Activated CD4-positive, alpha-beta T cell treated with anti-CD3 and anti-CD28 coated beads for 36 hours (primary cell): Measurements from ENCODE around the gene AQP7. TPM values are rescaled to one million over a fixed set of nuclear protein-coding genes. Genes with fewer than 3 reads are reported as not detected.

ENCODE experiments used
- ATAC-seq: fragments of 200-7000 bp; cut with Tn5 transposase; one replicate; pipeline ENCODE4 v1.10.0; 2021; ENCODE audit warnings: mild to moderate bottlenecking, moderate library complexity
- CTCF ChIA-PET: fragments of 350-600 bp; sonication (Branson Sonifier 250); formaldehyde crosslinking; loops from one replicate; lab custom pipeline; 2021; ENCODE audit warnings: antibody characterized with exemption; lab: Charles Lee
- POLR2A ChIA-PET: fragments of 350-600 bp; sonication (Branson Sonifier 250); formaldehyde crosslinking; loops from one replicate; lab custom pipeline; 2021; ENCODE audit warnings: antibody characterized with exemption, inconsistent platforms; lab: Charles Lee
- DNase-seq: peaks from one replicate; pipeline ENCODE4 v3.0.0-alpha.2; 2020
- H3K27ac Mint-ChIP-seq: one replicate; pipeline ENCODE4 v1.8.0; 2021; ENCODE audit warnings: mixed read lengths
- H3K27me3 Mint-ChIP-seq: one replicate; pipeline ENCODE4 v1.8.0; 2021; ENCODE audit warnings: mixed read lengths
- H3K36me3 Mint-ChIP-seq: one replicate; pipeline ENCODE4 v1.8.0; 2021; ENCODE audit warnings: low read depth, mixed read lengths
- H3K4me1 Mint-ChIP-seq: one replicate; pipeline ENCODE4 v1.8.0; 2021; ENCODE audit warnings: mixed read lengths
- H3K4me3 Mint-ChIP-seq: one replicate; pipeline ENCODE4 v1.8.0; 2021; ENCODE audit warnings: mild to moderate bottlenecking, moderate library complexity, mixed read lengths
- H3K9me3 Mint-ChIP-seq: one replicate; pipeline ENCODE4 v1.8.0; 2021; ENCODE audit warnings: low read depth, mixed read lengths
- intact Hi-C, 2 experiments: fragments of 100-400 bp; cut with DNase I in 1 of 2; cut with micrococcal nuclease in 1 of 2; formaldehyde crosslinking; loops; one replicate each; pipeline versions ENCODE4 v1.14.2 to v1.15.1; 2022 to 2024; cut with DNase I, micrococcal nuclease
- total RNA-seq, 2 experiments: library from RNA; stranded (reverse); gene quantifications; one replicate each; pipeline ENCODE4 v1.2.3, GENCODE V29; 2021

The AQP7 gene
- total RNA-seq, 2 experiments from 2014 or later: not detected

GRCh38 chr9:33443047-33443446, 40.7 kb upstream of the AQP7 start:
- ChIA-PET POLR2A (no interaction called here), CTCF (no interaction called here)
- ATAC-seq (no peak), DNase-seq (no peak)
- no peaks in the 10 kb centered on the region for H3K27me3 Mint-ChIP-seq
- H3K36me3 Mint-ChIP-seq: peaks cover 4% of the 10 kb centered on the region
- no peaks in the 10 kb centered on the region for H3K9me3 Mint-ChIP-seq
- intact Hi-C loops: no loop called here
- no peak overlapping the region for H3K27ac Mint-ChIP-seq
- H3K4me1 Mint-ChIP-seq: peaks cover 33% of the 10 kb centered on the region
- H3K4me3 Mint-ChIP-seq: no peak overlapping the region

DNA sequence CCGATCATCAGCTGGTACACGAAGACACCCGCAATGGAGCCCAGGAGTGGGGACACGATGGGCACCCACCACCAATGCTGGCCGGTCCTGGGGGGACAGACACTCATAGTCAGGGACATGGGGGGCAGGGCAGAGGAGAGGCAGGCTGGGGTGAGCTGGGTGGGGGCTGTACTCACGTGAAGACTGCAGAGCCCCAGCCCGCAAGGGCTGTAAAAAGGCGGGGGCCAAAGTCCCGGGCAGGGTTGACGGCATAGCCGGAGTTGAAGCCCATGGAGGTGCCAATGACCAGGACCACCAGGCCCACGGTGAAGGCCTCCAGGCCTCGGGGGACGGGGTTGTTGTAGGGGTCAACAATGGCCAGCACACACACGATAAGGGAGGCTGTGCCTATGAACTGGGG, 39.8 kb upstream of the AQP7 start:
- Mint-ChIP-seq H3K27me3 (no peaks in the 10 kb centered on the region), H3K4me3 (no peak overlapping the region), H3K4me1 (peaks cover 30% of the 10 kb centered on the region), H3K27ac (no peak overlapping the region), H3K36me3 (peaks cover 4% of the 10 kb centered on the region), H3K9me3 (no peaks in the 10 kb centered on the region)
- POLR2A ChIA-PET: no interaction called here
- no peak for DNase-seq
- no peak for ATAC-seq
- CTCF ChIA-PET: interaction anchor here (1.2 kb wide), 2 partner anchors 10 to 11 kb away, joined by 3 to 4 read pairs; no protein-coding TSS in a partner anchor
- intact Hi-C loops: no loop called here

DNA sequence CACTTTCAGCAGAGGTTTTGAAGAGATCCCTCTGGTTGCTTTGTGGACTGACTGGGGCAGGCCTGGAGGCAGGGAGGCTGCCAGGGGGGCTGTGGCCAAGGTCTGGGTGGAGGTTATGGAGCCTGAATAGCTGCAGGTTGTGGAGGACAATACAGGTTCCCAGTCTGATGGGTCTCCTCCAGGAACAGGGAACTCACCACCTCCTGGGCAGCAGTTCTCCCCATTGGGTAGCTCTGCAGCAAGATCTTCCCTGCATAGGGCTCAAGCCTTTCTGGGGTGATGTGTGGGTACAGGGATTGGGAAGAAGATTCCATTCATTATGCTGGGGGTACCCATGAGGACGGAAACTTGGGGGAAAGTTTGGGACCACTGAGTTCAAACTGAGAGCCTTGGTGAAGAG, 38.2 kb upstream of the AQP7 start:
- ATAC-seq: no peak
- intact Hi-C loops: no loop called here
- H3K36me3 Mint-ChIP-seq: peaks cover 4% of the 10 kb centered on the region
- H3K4me3 Mint-ChIP-seq: no peak overlapping the region
- no peaks in the 10 kb centered on the region for H3K9me3 Mint-ChIP-seq
- no peaks in the 10 kb centered on the region for H3K27me3 Mint-ChIP-seq
- DNase-seq: no peak
- H3K27ac Mint-ChIP-seq: no peak overlapping the region
- CTCF ChIA-PET: interaction anchor here (0.6 to 1.1 kb wide), 4 partner anchors 7 to 1602 kb away, joined by 3 read pairs; no protein-coding TSS in a partner anchor
- POLR2A ChIA-PET: no interaction called here
- peaks cover 15% of the 10 kb centered on the region for H3K4me1 Mint-ChIP-seq

GRCh38 chr9:33440204-33440603, 37.8 kb upstream of the AQP7 start:
- H3K4me1 Mint-ChIP-seq: peaks cover 12% of the 10 kb centered on the region
- POLR2A ChIA-PET: no interaction called here
- no peak overlapping the region for H3K27ac Mint-ChIP-seq

GRCh38 chr9:33439731-33440130, 37.4 kb upstream of the AQP7 start:
- ATAC-seq: no peak
- intact Hi-C loops: no loop called here
- H3K27ac Mint-ChIP-seq: no peak overlapping the region

More at GRCh38 chr9:33440204-33440603, 37.8 kb upstream of the AQP7 start:
- intact Hi-C loops: no loop called here
- DNase-seq (no peak), ATAC-seq (no peak)
- no peaks in the 10 kb centered on the region for H3K27me3 Mint-ChIP-seq
- no peak overlapping the region for H3K4me3 Mint-ChIP-seq
- H3K9me3 Mint-ChIP-seq: no peaks in the 10 kb centered on the region
- H3K36me3 Mint-ChIP-seq: peaks cover 4% of the 10 kb centered on the region
- CTCF ChIA-PET: interaction anchor here (0.6 to 1.4 kb wide), 4 partner anchors 8 to 1602 kb away, joined by 3 to 4 read pairs (median 3); no protein-coding TSS in a partner anchor

GRCh38 chr9:33438926-33439680, 36.7 kb upstream of the AQP7 start:
- ChIA-PET POLR2A (no interaction called here), CTCF (interaction anchor here (1.4 kb wide), 1 partner anchor 27 kb away, joined by 4 read pairs; no protein-coding TSS in a partner anchor)
- DNase-seq: no peak
- Mint-ChIP-seq H3K36me3 (peaks cover 4% of the 10 kb centered on the region), H3K27me3 (no peaks in the 10 kb centered on the region), H3K4me3 (no peak overlapping the region), H3K27ac (no peak overlapping the region), H3K9me3 (no peaks in the 10 kb centered on the region), H3K4me1 (peaks cover 4% of the 10 kb centered on the region)
- ATAC-seq: no peak
- intact Hi-C loops: no loop called here

More at GRCh38 chr9:33439731-33440130, 37.4 kb upstream of the AQP7 start:
- Mint-ChIP-seq H3K36me3 (peaks cover 4% of the 10 kb centered on the region), H3K9me3 (no peaks in the 10 kb centered on the region), H3K4me1 (peaks cover 7% of the 10 kb centered on the region), H3K27me3 (no peaks in the 10 kb centered on the region), H3K4me3 (no peak overlapping the region)
- CTCF ChIA-PET: interaction anchor here (1.4 kb wide), 1 partner anchor 27 kb away, joined by 4 read pairs; no protein-coding TSS in a partner anchor
- no peak for DNase-seq
- POLR2A ChIA-PET: no interaction called here

DNA sequence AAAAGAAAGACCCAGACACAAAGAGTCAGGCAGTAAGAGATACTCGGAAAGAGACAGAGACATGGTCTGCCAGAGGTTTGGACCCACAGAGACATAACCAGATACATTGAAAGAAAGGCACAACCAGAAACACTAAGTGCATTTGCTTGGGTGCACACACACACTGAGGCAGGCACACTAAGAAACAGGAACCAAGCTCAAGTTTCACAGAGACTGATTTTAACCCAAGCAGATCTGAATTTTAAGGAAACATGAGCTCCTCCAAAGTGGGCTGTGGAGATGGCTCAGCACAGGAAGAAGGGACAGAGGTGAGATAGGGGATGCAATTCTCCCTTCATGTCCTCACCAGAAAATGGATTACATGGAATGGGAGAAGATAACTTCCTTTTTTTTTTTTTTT, 35.5 kb upstream of the AQP7 start:
- POLR2A ChIA-PET: interaction anchor here (0.5 kb wide), 1 partner anchor 29 kb away, joined by 3 read pairs; no protein-coding TSS in a partner anchor
- CTCF ChIA-PET: interaction anchor here (0.9 kb wide), 2 partner anchors 9 to 18 kb away, joined by 3 to 4 read pairs; no protein-coding TSS in a partner anchor
- Mint-ChIP-seq H3K4me3 (no peak overlapping the region), H3K9me3 (no peaks in the 10 kb centered on the region), H3K36me3 (peaks cover 4% of the 10 kb centered on the region), H3K27me3 (no peaks in the 10 kb centered on the region), H3K4me1 (peaks cover 5% of the 10 kb centered on the region), H3K27ac (no peak overlapping the region)
- intact Hi-C loops: no loop called here
- DNase-seq: no peak
- no peak for ATAC-seq

- Mint-ChIP-seq H3K27me3 (no peaks in the 10 kb centered on the region), H3K36me3 (peaks cover 2% of the 10 kb centered on the region), H3K27ac (no peak overlapping the region), H3K9me3 (no peaks in the 10 kb centered on the region), H3K4me1 (peaks cover 5% of the 10 kb centered on the region), H3K4me3 (no peak overlapping the region)
- CTCF ChIA-PET: interaction anchor here (0.9 kb wide), 1 partner anchor 9 kb away, joined by 4 read pairs; no protein-coding TSS in a partner anchor
- POLR2A ChIA-PET: no interaction called here
- intact Hi-C loops: no loop called here
- ATAC-seq: no peak
- no peak for DNase-seq
Observed at GRCh38 chr9:33437205-33437604, 34.8 kb upstream of the AQP7 start.

GRCh38 chr9:33436445-33436844, 34.1 kb upstream of the AQP7 start:
- Mint-ChIP-seq H3K4me3 (no peak overlapping the region), H3K27me3 (no peaks in the 10 kb centered on the region), H3K4me1 (peaks cover 7% of the 10 kb centered on the region), H3K9me3 (no peaks in the 10 kb centered on the region), H3K27ac (no peak overlapping the region), H3K36me3 (peaks cover under 1% of the 10 kb centered on the region)
- intact Hi-C loops: no loop called here
- no peak for DNase-seq
- ATAC-seq: no peak
- CTCF ChIA-PET: interaction anchor here (1.5 kb wide), 1 partner anchor 11 kb away, joined by 3 read pairs; the partner anchor contains the start of gene AQP3
- POLR2A ChIA-PET: no interaction called here

DNA sequence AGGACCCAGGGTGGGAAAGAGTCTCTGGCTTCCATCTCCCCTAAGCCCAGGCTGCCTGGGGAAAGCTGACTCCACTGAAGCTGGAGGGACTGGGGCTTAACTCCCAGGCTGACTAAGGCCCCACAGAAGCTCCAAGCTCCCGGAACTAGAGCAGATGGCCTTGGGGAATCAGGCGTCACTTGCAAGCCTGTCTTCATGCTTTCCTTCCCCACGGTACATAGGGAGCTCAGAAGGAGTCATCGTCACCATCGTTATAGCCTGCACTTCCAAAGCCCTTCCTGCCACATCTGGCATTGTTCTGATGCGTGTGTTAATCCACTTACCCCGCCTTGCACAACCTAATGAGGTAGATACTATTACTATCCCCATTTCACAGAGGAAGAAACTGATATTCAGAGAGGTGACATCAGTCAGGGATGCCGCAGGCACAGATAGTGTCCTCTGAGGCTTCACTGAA, 33.5 kb upstream of the AQP7 start:
- H3K4me3 Mint-ChIP-seq: no peak overlapping the region
- intact Hi-C loops: no loop called here

DNA sequence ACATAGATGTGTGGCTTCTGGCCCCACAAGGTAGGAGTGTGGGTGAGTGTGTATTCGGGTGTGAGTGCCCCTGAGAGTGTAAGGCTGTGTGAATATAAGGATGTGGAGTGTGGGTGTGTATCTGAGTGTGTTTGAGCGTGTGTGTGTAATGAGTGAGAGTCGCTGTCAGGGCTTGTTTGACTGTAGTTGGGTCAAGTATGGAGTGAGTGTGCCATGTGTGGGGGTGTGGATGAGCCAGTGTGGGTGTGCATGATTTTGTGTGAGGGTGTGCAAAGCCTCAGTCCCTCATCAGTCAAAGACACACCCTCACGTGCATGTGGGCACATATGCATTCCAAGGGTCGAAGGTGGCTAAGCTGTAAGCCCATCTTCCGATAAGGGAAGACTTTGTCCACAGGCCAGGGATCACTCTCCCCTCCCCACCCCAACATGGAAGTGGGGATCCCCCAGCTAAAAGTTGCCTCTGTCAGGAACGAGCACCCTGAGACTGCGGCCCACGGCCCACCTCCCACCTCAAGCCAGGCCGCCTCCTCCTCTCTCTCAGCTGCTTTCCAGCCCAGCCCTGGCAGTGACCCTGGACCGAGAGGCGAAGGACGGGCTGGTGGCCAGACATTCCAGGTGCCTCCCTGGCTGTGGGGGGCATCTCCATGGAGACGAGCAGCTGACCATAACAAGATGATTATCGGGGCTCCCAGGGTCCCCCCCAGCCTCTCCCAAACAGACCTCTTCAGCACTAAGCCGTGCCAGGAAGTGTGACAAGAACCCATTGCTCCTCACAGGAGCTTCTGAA, 32.1 kb upstream of the AQP7 start:
- intact Hi-C loops: no loop called here
- no peak for DNase-seq
- peaks cover 12% of the 10 kb centered on the region for H3K4me1 Mint-ChIP-seq
- no peak overlapping the region for H3K4me3 Mint-ChIP-seq
- H3K27me3 Mint-ChIP-seq: no peaks in the 10 kb centered on the region
- no peak overlapping the region for H3K27ac Mint-ChIP-seq
- POLR2A ChIA-PET: interaction anchor here (0.7 kb wide), 1 partner anchor 146 kb away, joined by 3 read pairs; no protein-coding TSS in a partner anchor
- H3K9me3 Mint-ChIP-seq: no peaks in the 10 kb centered on the region
- no peak for ATAC-seq
- no peaks in the 10 kb centered on the region for H3K36me3 Mint-ChIP-seq
- CTCF ChIA-PET: interaction anchor here (1.0 to 5.4 kb wide), 7 partner anchors 12 to 175 kb away, joined by 3 to 34 read pairs (median 3); partner anchors contain the start of genes AQP3 and NOL6

More for the DNA sequence above, 33.5 kb upstream of the AQP7 start:
- Mint-ChIP-seq H3K4me1 (peaks cover 12% of the 10 kb centered on the region), H3K9me3 (no peaks in the 10 kb centered on the region), H3K27me3 (no peaks in the 10 kb centered on the region), H3K27ac (no peak overlapping the region), H3K36me3 (no peaks in the 10 kb centered on the region)
- no peak for DNase-seq
- POLR2A ChIA-PET: no interaction called here
- CTCF ChIA-PET: interaction anchor here (0.6 to 5.4 kb wide), 6 partner anchors 11 to 174 kb away, joined by 3 to 34 read pairs (median 3); partner anchors contain the start of gene AQP3
- no peak for ATAC-seq
